Stimulated activated CD4-positive, alpha-beta T cell treated with anti-CD3 and anti-CD28 coated beads, Interleukin-4, amount 100 ng/mL, for 1 hour (primary cell): ENCODE results near the gene SLC7A9.
"Not testable (repeated sequence)": the region's sequence is repeated elsewhere in the genome, so short reads cannot be mapped to it uniquely, and the experiment has no call there.

Experiments used
- DNase-seq: peaks from one replicate; pipeline ENCODE4 v3.0.0-alpha.2; 2020

Gene SLC7A9

GRCh38 chr19:32787161-32787813 lies 82.3 kb downstream of the SLC7A9 start:
- not testable (repeated sequence) for DNase-seq

GRCh38 chr19:32782089-32782488 lies 87.5 kb downstream of the SLC7A9 start:
- DNase-seq = not testable (repeated sequence)

- no peak for DNase-seq
Measured at GRCh38 chr19:32781280-32781679, 88.3 kb downstream of the SLC7A9 start.
